ENCODE results near the gene PLBD2. TPM values are rescaled to one million over a fixed set of nuclear protein-coding genes. Genes with fewer than 3 reads are reported as not detected.

The PLBD2 gene
- total and polyA plus RNA-seq, 10 of the 15 experiments (the other 5 are each of a cell fraction or from before 2014, with no cell fraction given): 1.4 to 16.6 (median 5.9) TPM

DNA sequence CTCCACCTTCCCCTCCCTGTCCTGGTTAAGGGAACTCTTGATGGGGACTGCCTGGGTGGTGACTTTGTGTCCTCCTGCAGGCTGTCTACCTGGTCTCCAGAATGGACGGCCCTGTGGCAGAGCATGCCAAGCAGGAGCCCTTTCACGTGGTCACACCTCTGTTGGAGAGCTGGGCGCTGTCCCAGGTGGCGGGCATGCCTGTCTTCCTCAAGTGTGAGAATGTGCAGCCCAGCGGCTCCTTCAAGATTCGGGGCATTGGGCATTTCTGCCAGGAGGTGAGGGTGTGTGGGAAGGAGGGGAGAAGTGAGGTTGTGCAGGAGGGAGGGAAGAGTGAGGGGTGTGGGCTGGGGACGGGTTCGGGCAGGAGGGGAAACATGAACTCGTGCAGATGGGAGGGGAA lies 69.5 kb downstream of the PLBD2 start (continued):
- TF ChIP-seq IRF5 (IDR thresholded peaks at IDR 0.05; ENCODE audit: borderline replicate concordance) (no peak), PBX3 (IDR thresholded peaks at IDR 0.05; ENCODE audit: insufficient replicate concordance, low read depth, low read length) (no peak), IKZF2 (IDR thresholded peaks at IDR 0.05) (no peak), PAX8 (IDR thresholded peaks at IDR 0.05) (no peak), SREBF1 (IDR thresholded peaks at IDR 0.05; ENCODE audit: low read length) (no peak)

GRCh38 chr12:113428482-113428881 lies 70.1 kb downstream of the PLBD2 start:
- no peak overlapping the region for H2AFZ ChIP-seq (ENCODE audit: control insufficient read depth, low read depth, low read length)
- no peak overlapping the region for H3K4me2 ChIP-seq (ENCODE audit: control insufficient read depth, insufficient read depth)
- no peak for FAIRE-seq
- ATAC-seq: no peak
- H3K79me2 ChIP-seq (ENCODE audit: control insufficient read depth, insufficient read depth, low read length): no peaks in the 10 kb centered on the region
- in situ Hi-C loops (cut with MboI): no loop called here
- SMC1A ChIA-PET (ENCODE audit: uncharacterized antibody, unreplicated experiment): no interaction called here
- 0% methylated on average over 1 of the region's 1 CpG for WGBS (ENCODE audit: insufficient coverage, insufficient replicate concordance, low lambda C conversion rate, missing lambda C conversion rate)
- intact Hi-C loops (cut with micrococcal nuclease; ENCODE audit: unreplicated experiment): no loop called here
- H3K4me1 ChIP-seq (ENCODE audit: control insufficient read depth, insufficient read depth, low read length): peaks cover 7% of the 10 kb centered on the region; the same call in 1 of the 2 replicates
- no TSS peak for BruUV-seq (replicated peaks)
- H4K20me1 ChIP-seq (ENCODE audit: control insufficient read depth, insufficient read depth): no peaks in the 10 kb centered on the region
- no peak for DNase-seq (ENCODE audit: low read depth, low spot score)
- H3K36me3 ChIP-seq (ENCODE audit: control insufficient read depth in 2 of 2, insufficient read depth in 2 of 2, low read length in 1 of 2): no peaks in the 10 kb centered on the region
- CTCF ChIA-PET: interaction anchor here (0.6 kb wide), 1 partner anchor 555 kb away, joined by 3 read pairs; no protein-coding TSS in a partner anchor
- RAD21 ChIA-PET (ENCODE audit: unreplicated experiment): no interaction called here
- POLR2A ChIA-PET: no interaction called here
- H3K27ac ChIP-seq (ENCODE audit: control insufficient read depth, insufficient read depth): no peak overlapping the region
- no peaks in the 10 kb centered on the region for H3K9me3 ChIP-seq (replicated peaks; ENCODE audit: control insufficient read depth, insufficient read depth, low read length)
- H3K4me3 ChIP-seq: no peak overlapping the region
- no peaks in the 10 kb centered on the region; a peak in 1 of 4 replicates for H3K27me3 ChIP-seq (replicated peaks in 1 of 2; ENCODE audit: control insufficient read depth in 2 of 2, insufficient read depth in 2 of 2, low read length in 1 of 2)
- no peak overlapping the region for H3K9ac ChIP-seq (ENCODE audit: control insufficient read depth, insufficient read depth, low read length)
- TF ChIP-seq MEF2A (IDR thresholded peaks at IDR 0.05; ENCODE audit: insufficient read depth, low read depth, low read length) (no peak), HDGF (IDR thresholded peaks at IDR 0.05) (no peak), JUNB (IDR thresholded peaks at IDR 0.05) (no peak), CEBPB (IDR thresholded peaks at IDR 0.05; ENCODE audit: borderline replicate concordance in 1 of 2, low read depth in 2 of 2, low read length in 2 of 2) (no peak), ZNF622 (IDR thresholded peaks at IDR 0.05) (no peak), NR2C1 (IDR thresholded peaks at IDR 0.05) (no peak), NRF1 (conservative IDR thresholded peaks at IDR 0.05; ENCODE audit: low read depth, low read length) (no peak), MTA2 (IDR thresholded peaks at IDR 0.05; ENCODE audit: low read depth) (no peak), ZNF24 (IDR thresholded peaks at IDR 0.05) (no peak)
- TF ChIP-seq, protein P1, sequence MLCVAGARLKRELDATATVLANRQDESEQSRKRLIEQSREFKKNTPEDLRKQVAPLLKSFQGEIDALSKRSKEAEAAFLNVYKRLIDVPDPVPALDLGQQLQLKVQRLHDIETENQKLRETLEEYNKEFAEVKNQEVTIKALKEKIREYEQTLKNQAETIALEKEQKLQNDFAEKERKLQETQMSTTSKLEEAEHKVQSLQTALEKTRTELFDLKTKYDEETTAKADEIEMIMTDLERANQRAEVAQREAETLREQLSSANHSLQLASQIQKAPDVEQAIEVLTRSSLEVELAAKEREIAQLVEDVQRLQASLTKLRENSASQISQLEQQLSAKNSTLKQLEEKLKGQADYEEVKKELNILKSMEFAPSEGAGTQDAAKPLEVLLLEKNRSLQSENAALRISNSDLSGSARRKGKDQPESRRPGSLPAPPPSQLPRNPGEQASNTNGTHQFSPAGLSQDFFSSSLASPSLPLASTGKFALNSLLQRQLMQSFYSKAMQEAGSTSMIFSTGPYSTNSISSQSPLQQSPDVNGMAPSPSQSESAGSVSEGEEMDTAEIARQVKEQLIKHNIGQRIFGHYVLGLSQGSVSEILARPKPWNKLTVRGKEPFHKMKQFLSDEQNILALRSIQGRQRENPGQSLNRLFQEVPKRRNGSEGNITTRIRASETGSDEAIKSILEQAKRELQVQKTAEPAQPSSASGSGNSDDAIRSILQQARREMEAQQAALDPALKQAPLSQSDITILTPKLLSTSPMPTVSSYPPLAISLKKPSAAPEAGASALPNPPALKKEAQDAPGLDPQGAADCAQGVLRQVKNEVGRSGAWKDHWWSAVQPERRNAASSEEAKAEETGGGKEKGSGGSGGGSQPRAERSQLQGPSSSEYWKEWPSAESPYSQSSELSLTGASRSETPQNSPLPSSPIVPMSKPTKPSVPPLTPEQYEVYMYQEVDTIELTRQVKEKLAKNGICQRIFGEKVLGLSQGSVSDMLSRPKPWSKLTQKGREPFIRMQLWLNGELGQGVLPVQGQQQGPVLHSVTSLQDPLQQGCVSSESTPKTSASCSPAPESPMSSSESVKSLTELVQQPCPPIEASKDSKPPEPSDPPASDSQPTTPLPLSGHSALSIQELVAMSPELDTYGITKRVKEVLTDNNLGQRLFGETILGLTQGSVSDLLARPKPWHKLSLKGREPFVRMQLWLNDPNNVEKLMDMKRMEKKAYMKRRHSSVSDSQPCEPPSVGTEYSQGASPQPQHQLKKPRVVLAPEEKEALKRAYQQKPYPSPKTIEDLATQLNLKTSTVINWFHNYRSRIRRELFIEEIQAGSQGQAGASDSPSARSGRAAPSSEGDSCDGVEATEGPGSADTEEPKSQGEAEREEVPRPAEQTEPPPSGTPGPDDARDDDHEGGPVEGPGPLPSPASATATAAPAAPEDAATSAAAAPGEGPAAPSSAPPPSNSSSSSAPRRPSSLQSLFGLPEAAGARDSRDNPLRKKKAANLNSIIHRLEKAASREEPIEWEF (IDR thresholded peaks at IDR 0.05; ENCODE audit: insufficient replicate concordance, low read depth, low read length): no peak
- TF ChIP-seq, protein P2, sequence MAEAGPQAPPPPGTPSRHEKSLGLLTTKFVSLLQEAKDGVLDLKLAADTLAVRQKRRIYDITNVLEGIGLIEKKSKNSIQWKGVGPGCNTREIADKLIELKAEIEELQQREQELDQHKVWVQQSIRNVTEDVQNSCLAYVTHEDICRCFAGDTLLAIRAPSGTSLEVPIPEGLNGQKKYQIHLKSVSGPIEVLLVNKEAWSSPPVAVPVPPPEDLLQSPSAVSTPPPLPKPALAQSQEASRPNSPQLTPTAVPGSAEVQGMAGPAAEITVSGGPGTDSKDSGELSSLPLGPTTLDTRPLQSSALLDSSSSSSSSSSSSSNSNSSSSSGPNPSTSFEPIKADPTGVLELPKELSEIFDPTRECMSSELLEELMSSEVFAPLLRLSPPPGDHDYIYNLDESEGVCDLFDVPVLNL (IDR thresholded peaks at IDR 0.05; ENCODE audit: low read depth, low read length): no peak

Data from GM12878 (cell line).